Type B pancreatic cell (in vitro differentiated cells): ENCODE results near the gene TRRAP. TPM values are rescaled to one million over a fixed set of nuclear protein-coding genes. Genes with fewer than 3 reads are reported as not detected.

Experiments used
- DNase-seq: peaks from one replicate; pipeline ENCODE4 v3.0.0; 2021; ENCODE audit warnings: mixed read lengths; ENCODE audit not compliant: unreplicated experiment; ENCODE audit errors: extremely low spot score
- H3K27ac Mint-ChIP-seq: 2 replicates; pipeline ENCODE4 v1.8.0; 2021; ENCODE audit warnings: mild to moderate bottlenecking, mixed read lengths
- H3K27me3 Mint-ChIP-seq: 2 replicates; pipeline ENCODE4 v1.8.0; 2021; ENCODE audit warnings: mixed read lengths
- H3K36me3 Mint-ChIP-seq: 2 replicates; pipeline ENCODE4 v1.8.0; 2021; ENCODE audit warnings: mixed read lengths
- H3K4me1 Mint-ChIP-seq: one replicate; pipeline ENCODE4 v1.8.0; 2021; ENCODE audit warnings: mixed read lengths; ENCODE audit not compliant: unreplicated experiment
- H3K4me3 Mint-ChIP-seq: 2 replicates; pipeline ENCODE4 v1.8.0; 2021; ENCODE audit warnings: mild to moderate bottlenecking, mixed read lengths
- H3K9me3 Mint-ChIP-seq: 2 replicates; pipeline ENCODE4 v1.8.0; 2021; ENCODE audit warnings: mixed read lengths
- CTCF ChIP-seq: fragments of 200-600 bp; sonication (generic); conservative IDR thresholded peaks from 2 replicates; pipeline ENCODE4 v1.5.0; 2021; ENCODE audit warnings: antibody characterized with exemption, mild to moderate bottlenecking
- long read RNA-seq: library from polyadenylated mRNA; unstranded; transcript quantifications from one replicate; pipeline ENCODE4 v2.0.0, GENCODE V29; 2020
- total RNA-seq: library from RNA; stranded (reverse); gene quantifications from 2 replicates; pipeline ENCODE4 v1.2.1, GENCODE V29; 2021; ENCODE audit warnings: low replicate concordance

The TRRAP gene
- 45.0 and 65.7 TPM in 2 replicates for total RNA-seq
- long read RNA-seq, partial matches to known transcripts, result 25 of 30 reads
- long read RNA-seq, other reads (novel, unspliced or antisense), result 5 of 30 reads

DNA sequence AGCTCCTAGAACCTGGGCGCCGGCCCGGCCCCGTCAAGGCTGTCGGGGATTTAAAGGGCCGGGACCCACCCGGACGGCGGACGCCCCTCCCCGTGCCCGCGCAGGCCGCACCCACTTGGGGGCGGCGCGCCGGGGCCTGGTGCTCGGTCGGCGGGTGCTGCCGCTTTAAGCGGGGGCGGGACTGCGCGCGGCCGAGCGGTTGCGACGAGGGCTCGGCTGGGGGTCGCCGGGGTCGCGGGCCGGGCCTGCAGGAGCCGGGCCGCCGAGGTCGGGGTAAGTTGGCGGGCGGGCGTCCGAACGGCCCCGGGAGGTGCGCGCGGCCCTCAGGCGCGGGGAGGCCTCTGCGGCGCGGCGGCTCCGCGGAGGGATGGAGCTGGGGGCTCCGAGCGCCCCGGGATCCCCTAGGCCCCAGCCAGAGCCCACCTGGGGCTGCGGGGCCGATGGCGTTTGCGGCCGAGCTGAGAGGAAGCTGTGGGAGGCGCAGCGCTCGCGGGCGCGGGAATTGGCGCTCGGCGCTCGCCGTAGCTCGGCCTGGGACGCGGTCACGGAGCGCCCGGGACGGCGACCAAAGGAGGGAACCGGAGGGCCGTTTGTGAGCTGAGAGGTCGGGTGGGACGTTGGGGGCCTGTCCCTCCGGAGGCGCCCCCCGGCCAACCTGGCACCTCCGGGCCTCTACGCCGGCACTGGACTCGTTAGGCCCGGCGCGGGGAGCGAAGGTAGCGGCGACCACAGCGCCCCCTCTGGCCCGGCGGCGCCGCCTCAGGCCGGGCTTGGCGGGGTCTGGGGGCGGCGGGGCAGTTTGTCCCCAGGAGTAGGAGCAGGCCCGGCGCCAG lies at the start of gene TRRAP:
TSS of gene TRRAP (plus strand) at position 168 of the 833 bp plus-strand sequence. CDS start 2,619 bp downstream, outside the sequence.
- H3K27me3 Mint-ChIP-seq, result peaks cover 11% of the 10 kb centered on the region
- peak; percentile 99 for TF ChIP-seq CTCF
- peaks cover 4% of the 10 kb centered on the region for H3K4me1 Mint-ChIP-seq
- peak within 1 kb of the TSS; percentile 85 for H3K27ac Mint-ChIP-seq
- peak within 1 kb of the TSS; percentile 92 for H3K4me3 Mint-ChIP-seq
- peak; percentile 91 for DNase-seq
- H3K9me3 Mint-ChIP-seq, result no peaks in the 10 kb centered on the region
- peaks cover 7% of the 10 kb centered on the region for H3K36me3 Mint-ChIP-seq

GRCh38 chr7:98830972-98831548 lies 47.3 kb upstream of the TRRAP start:
- no peaks in the 10 kb centered on the region for H3K36me3 Mint-ChIP-seq
- no peaks in the 10 kb centered on the region for H3K4me1 Mint-ChIP-seq
- no peak overlapping the region for H3K4me3 Mint-ChIP-seq
- no peaks in the 10 kb centered on the region for H3K9me3 Mint-ChIP-seq
- peaks cover 4% of the 10 kb centered on the region for H3K27me3 Mint-ChIP-seq
- H3K27ac Mint-ChIP-seq, result no peak overlapping the region
- TF ChIP-seq CTCF, result no peak
- DNase-seq, result no peak

GRCh38 chr7:98831641-98832221 lies 46.6 kb upstream of the TRRAP start:
- H3K4me1 Mint-ChIP-seq, result no peaks in the 10 kb centered on the region
- no peaks in the 10 kb centered on the region for H3K9me3 Mint-ChIP-seq
- peak; percentile 79 for TF ChIP-seq CTCF
- H3K4me3 Mint-ChIP-seq, result no peak overlapping the region
- no peak overlapping the region for H3K27ac Mint-ChIP-seq
- no peak for DNase-seq
- peaks cover 4% of the 10 kb centered on the region for H3K27me3 Mint-ChIP-seq
- H3K36me3 Mint-ChIP-seq, result no peaks in the 10 kb centered on the region

DNA sequence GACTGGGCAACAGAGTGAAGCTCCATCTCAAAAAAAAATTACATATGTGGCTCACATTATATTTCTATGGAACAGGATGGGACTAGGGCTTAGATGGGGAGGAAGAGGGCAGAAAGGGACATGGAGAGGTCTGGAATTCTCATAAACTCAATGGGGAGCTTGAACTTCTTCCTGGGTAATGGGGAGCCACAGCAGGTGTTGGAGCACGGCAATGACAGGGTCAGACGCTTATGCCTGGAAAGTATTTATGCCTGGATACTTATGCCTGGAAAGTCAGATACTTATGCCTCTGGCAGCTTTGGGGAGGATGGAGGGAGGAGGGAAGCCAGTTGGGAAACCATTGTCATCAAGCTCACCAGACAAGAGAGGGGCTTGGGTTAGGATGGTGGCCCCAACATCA lies 45.3 kb upstream of the TRRAP start:
- Mint-ChIP-seq H3K27ac (no peak overlapping the region), H3K4me3 (no peak overlapping the region), H3K4me1 (peaks cover 7% of the 10 kb centered on the region), H3K9me3 (no peaks in the 10 kb centered on the region), H3K36me3 (no peaks in the 10 kb centered on the region), H3K27me3 (peaks cover 4% of the 10 kb centered on the region)
- no peak for DNase-seq
- TF ChIP-seq CTCF, result no peak

DNA sequence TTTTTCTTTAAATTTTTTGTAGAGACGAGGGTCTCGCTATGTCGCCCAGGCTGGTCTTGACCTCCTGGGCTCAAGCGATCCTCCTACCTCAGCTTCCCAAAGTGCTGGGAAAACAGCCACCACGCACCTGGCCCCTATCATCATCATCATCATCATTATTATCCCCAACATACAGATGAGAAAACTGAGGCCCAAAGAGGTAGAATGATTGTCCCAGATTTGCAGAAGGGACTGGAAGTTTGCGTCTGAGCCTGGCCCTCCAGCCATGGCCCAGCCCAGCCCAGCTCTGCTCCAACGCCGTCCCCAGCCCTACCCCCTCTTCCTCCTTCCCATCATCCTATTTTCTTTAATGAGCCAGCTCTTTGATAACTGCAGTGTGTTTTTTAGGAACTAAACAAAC lies 43.4 kb upstream of the TRRAP start:
- TF ChIP-seq CTCF, result no peak
- Mint-ChIP-seq H3K9me3 (no peaks in the 10 kb centered on the region), H3K27me3 (no peaks in the 10 kb centered on the region), H3K4me1 (peaks cover 7% of the 10 kb centered on the region), H3K4me3 (no peak overlapping the region), H3K27ac (no peak overlapping the region), H3K36me3 (no peaks in the 10 kb centered on the region)
- no peak for DNase-seq
